Body of pancreas (tissue), 4 donors: ENCODE results near the gene AHCYL2.

Experiments
- CTCF ChIP-seq, 7 experiments: fragments of 450-650 bp in 4 of 7; fragments of 200-600 bp in 3 of 7; sonication (generic) in 3 of 7; IDR thresholded peaks; one replicate each; pipeline ENCODE4 v1.5.1; 2016 to 2019; ENCODE audit warnings: antibody characterized with exemption in 7 of 7
- POLR2A ChIP-seq, 3 donors: fragments of 450-650 bp; IDR thresholded peaks; one replicate each; pipeline ENCODE4 v1.6.1; 2016; ENCODE audit warnings: antibody characterized with exemption in 3 of 3, mild to moderate bottlenecking in 2 of 3

GRCh38 chr7:129188892-129189660, 35.8 kb upstream of the AHCYL2 start:
- TF ChIP-seq POLR2A (IDR thresholded peaks at IDR 0.05) (no peak), CTCF (IDR thresholded peaks at IDR 0.05) (no peak)
